Measurements from ENCODE around the gene EFCC1. TPM values are rescaled to one million over a fixed set of nuclear protein-coding genes. Genes with fewer than 3 reads are reported as not detected.

Gene EFCC1
- total RNA-seq, 1 donor from 2014 or later, result 0.60 TPM

DNA sequence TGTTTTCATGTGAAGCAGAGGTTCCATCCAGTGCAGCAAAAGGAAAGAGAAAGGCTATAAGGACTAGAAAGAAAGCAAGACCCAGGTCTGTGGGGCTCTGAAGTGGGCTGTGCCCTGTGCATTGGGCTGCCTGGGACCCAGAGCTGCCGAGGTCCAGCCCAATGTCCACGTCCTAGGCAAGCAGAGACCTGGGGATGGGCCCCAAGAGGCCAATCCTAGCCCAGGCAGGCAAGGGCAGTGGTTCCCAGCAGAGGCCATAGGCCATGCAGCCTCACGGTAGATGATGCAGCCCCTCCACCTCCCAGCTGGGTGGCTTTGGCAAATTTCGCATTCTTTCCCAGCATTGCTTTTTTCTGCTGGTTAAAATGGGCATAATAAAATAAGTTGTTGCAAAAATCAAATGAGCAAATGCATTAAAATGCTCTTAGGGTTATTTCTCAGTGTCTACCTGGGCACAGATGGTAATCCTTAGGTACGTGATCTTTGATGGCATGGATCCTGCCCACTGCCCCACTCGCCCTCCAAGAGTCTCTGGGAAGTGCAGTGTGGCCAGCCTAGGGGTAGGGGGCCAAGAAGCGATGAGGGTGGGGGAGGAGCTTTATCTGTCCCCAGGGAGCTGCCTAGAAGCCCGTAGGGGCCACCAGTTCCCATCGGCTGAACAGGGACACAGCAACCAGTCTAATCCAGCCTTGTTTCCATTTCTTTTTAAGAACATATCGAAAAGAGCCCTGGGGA is 37.2 kb downstream of the EFCC1 start:
- Mint-ChIP-seq H3K27me3 (peaks cover 12% of the 10 kb centered on the region), H3K4me3 (ENCODE audit: low read depth) (no peak overlapping the region), H3K36me3 (ENCODE audit: insufficient read depth) (no peaks in the 10 kb centered on the region), H3K4me1 (ENCODE audit: low read depth) (peaks cover 6% of the 10 kb centered on the region), H3K9me3 (ENCODE audit: low read depth) (no peaks in the 10 kb centered on the region), H3K27ac (no peak overlapping the region)
- TF ChIP-seq, protein P1, sequence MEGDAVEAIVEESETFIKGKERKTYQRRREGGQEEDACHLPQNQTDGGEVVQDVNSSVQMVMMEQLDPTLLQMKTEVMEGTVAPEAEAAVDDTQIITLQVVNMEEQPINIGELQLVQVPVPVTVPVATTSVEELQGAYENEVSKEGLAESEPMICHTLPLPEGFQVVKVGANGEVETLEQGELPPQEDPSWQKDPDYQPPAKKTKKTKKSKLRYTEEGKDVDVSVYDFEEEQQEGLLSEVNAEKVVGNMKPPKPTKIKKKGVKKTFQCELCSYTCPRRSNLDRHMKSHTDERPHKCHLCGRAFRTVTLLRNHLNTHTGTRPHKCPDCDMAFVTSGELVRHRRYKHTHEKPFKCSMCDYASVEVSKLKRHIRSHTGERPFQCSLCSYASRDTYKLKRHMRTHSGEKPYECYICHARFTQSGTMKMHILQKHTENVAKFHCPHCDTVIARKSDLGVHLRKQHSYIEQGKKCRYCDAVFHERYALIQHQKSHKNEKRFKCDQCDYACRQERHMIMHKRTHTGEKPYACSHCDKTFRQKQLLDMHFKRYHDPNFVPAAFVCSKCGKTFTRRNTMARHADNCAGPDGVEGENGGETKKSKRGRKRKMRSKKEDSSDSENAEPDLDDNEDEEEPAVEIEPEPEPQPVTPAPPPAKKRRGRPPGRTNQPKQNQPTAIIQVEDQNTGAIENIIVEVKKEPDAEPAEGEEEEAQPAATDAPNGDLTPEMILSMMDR (IDR thresholded peaks at IDR 0.05; ENCODE audit: unreplicated experiment), result no peak
- DNase-seq (ENCODE audit: low spot score, unreplicated experiment), result no peak

- no peak overlapping the region for H3K27ac Mint-ChIP-seq
- H3K27me3 Mint-ChIP-seq, result peaks cover 12% of the 10 kb centered on the region
- H3K36me3 Mint-ChIP-seq (ENCODE audit: insufficient read depth), result peaks cover 4% of the 10 kb centered on the region
- peaks cover 6% of the 10 kb centered on the region for H3K4me1 Mint-ChIP-seq (ENCODE audit: low read depth)
- TF ChIP-seq, protein P1 (IDR thresholded peaks at IDR 0.05; ENCODE audit: unreplicated experiment), result no peak
- peaks cover 4% of the 10 kb centered on the region for H3K9me3 Mint-ChIP-seq (ENCODE audit: low read depth)
- no peak overlapping the region for H3K4me3 Mint-ChIP-seq (ENCODE audit: low read depth)
- no peak for DNase-seq (ENCODE audit: low spot score, unreplicated experiment)
Measured at GRCh38 chr3:129039271-129040038, 38.4 kb downstream of the EFCC1 start.

GRCh38 chr3:129040039-129040336 is 38.9 kb downstream of the EFCC1 start:
- Mint-ChIP-seq H3K4me1 (ENCODE audit: low read depth) (peaks cover 6% of the 10 kb centered on the region), H3K36me3 (ENCODE audit: insufficient read depth) (peaks cover 8% of the 10 kb centered on the region), H3K27me3 (peaks cover 12% of the 10 kb centered on the region), H3K4me3 (ENCODE audit: low read depth) (no peak overlapping the region), H3K27ac (no peak overlapping the region), H3K9me3 (ENCODE audit: low read depth) (peaks cover 7% of the 10 kb centered on the region)
- TF ChIP-seq, protein P1 (IDR thresholded peaks at IDR 0.05; ENCODE audit: unreplicated experiment), result no peak
- no peak for DNase-seq (ENCODE audit: low spot score, unreplicated experiment)

GRCh38 chr3:129040579-129041300 is 39.6 kb downstream of the EFCC1 start:
- peaks cover 8% of the 10 kb centered on the region for H3K36me3 Mint-ChIP-seq (ENCODE audit: insufficient read depth)
- H3K27me3 Mint-ChIP-seq, result peaks cover 12% of the 10 kb centered on the region
- TF ChIP-seq, protein P1 (IDR thresholded peaks at IDR 0.05; ENCODE audit: unreplicated experiment), result no peak
- H3K4me1 Mint-ChIP-seq (ENCODE audit: low read depth), result peaks cover 6% of the 10 kb centered on the region
- DNase-seq (ENCODE audit: low spot score, unreplicated experiment), result no peak
- peaks cover 7% of the 10 kb centered on the region for H3K9me3 Mint-ChIP-seq (ENCODE audit: low read depth)
- no peak overlapping the region for H3K27ac Mint-ChIP-seq
- H3K4me3 Mint-ChIP-seq (ENCODE audit: low read depth), result no peak overlapping the region

- Mint-ChIP-seq H3K9me3 (ENCODE audit: low read depth) (peaks cover 17% of the 10 kb centered on the region), H3K36me3 (ENCODE audit: insufficient read depth) (peaks cover 13% of the 10 kb centered on the region), H3K27me3 (peaks cover 10% of the 10 kb centered on the region), H3K27ac (no peak overlapping the region), H3K4me1 (ENCODE audit: low read depth) (peaks cover 6% of the 10 kb centered on the region), H3K4me3 (ENCODE audit: low read depth) (no peak overlapping the region)
- no peak for DNase-seq (ENCODE audit: low spot score, unreplicated experiment)
- TF ChIP-seq, protein P1 (IDR thresholded peaks at IDR 0.05; ENCODE audit: unreplicated experiment), result no peak
Measured at GRCh38 chr3:129045675-129046036, 44.6 kb downstream of the EFCC1 start.

Data from progenitor cell of endocrine pancreas (in vitro differentiated cells).